ENCODE measurements around the gene CPVL. TPM values are rescaled to one million over a fixed set of nuclear protein-coding genes. Genes with fewer than 3 reads are reported as not detected.
A peak's percentile ranks its signal among the peaks of the same experiment; 100 is the strongest.

The CPVL gene
- total RNA-seq, 1 donor from 2014 or later, result 86.3 TPM

DNA sequence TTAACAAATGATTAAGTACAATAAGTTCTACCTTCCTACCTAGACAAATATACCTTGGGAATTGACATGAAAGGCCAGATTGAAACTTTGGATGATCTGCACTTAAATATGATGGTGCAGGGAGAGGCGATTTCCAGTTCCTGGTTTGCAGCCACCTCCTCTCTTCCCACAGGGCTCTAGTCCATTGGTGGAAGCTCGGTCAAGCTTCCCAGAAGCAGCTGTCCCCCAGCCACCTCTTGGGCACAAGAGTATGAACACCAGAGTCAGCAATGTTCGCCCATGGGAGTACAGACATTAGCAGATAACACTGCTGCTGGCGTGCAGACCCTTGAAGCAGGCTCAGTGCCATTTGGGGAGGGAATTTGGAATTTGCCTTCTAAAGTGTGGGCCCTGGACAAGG is 1.5 kb upstream of the CPVL start:
- H3K4me1 ChIP-seq, result peaks cover 38% of the 10 kb centered on the region
- peaks cover 3% of the 10 kb centered on the region for H3K36me3 ChIP-seq
- intact Hi-C loops (cut with micrococcal nuclease), result no loop called here
- H3K4me3 ChIP-seq, result peak overlapping the region; percentile 68
- H3K27me3 ChIP-seq (ENCODE audit: low read depth), result peaks cover 33% of the 10 kb centered on the region
- TF ChIP-seq, protein P1, sequence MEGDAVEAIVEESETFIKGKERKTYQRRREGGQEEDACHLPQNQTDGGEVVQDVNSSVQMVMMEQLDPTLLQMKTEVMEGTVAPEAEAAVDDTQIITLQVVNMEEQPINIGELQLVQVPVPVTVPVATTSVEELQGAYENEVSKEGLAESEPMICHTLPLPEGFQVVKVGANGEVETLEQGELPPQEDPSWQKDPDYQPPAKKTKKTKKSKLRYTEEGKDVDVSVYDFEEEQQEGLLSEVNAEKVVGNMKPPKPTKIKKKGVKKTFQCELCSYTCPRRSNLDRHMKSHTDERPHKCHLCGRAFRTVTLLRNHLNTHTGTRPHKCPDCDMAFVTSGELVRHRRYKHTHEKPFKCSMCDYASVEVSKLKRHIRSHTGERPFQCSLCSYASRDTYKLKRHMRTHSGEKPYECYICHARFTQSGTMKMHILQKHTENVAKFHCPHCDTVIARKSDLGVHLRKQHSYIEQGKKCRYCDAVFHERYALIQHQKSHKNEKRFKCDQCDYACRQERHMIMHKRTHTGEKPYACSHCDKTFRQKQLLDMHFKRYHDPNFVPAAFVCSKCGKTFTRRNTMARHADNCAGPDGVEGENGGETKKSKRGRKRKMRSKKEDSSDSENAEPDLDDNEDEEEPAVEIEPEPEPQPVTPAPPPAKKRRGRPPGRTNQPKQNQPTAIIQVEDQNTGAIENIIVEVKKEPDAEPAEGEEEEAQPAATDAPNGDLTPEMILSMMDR (IDR thresholded peaks at IDR 0.05; ENCODE audit: borderline replicate concordance), result no peak
- no peaks in the 10 kb centered on the region for H3K9me3 ChIP-seq (replicated peaks)
- peak; percentile 31 for DNase-seq
- H3K27ac ChIP-seq (replicated peaks), result peak overlapping the region; percentile 86

DNA sequence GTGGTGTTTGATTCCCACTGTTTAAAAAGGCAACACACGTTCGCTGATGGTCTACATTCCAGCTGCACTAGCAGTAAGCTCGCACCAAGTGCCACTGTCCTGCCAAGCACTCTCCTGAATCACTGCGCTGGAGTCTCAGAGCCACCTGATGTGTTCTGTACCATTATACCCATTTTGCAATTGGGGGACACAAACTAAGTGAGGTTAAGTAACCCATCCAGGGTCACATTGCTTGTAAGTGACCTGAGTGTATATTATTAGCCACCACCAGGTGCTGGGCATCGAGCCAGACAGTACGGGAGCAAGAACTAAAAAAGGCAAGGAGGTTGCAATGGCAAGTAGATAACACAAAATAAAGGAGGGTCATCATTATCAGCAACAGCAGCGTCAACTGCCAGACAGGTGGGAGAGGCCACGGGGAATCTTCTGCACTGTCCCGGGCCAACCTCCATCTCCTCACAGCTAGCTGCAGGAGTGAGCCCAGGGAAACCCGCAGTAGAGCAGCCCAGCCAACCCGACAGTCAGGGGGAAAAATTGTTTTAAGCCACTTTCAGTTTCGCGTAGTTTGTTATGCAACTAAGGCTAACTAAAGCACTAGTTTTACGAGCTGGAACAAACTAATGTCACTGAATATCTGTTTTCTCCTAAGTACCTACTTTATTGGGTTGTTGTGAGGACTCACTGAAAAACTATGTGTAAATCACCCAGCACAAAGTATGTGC is 712 bp upstream of the CPVL start:
- Histone ChIP-seq H3K9me3 (replicated peaks) (no peaks in the 10 kb centered on the region), H3K36me3 (peaks cover 3% of the 10 kb centered on the region), H3K4me1 (peaks cover 38% of the 10 kb centered on the region), H3K27ac (replicated peaks) (peak overlapping the region; percentile 86), H3K27me3 (ENCODE audit: low read depth) (peaks cover 33% of the 10 kb centered on the region), H3K4me3 (peak overlapping the region; percentile 68)
- intact Hi-C loops (cut with micrococcal nuclease), result no loop called here
- TF ChIP-seq, protein P1 (IDR thresholded peaks at IDR 0.05; ENCODE audit: borderline replicate concordance), result peak; percentile 20
- DNase-seq, result peak; percentile 69

GRCh38 chr7:29145553-29146056 is 732 bp downstream of the CPVL start:
- TF ChIP-seq, protein P1 (IDR thresholded peaks at IDR 0.05; ENCODE audit: borderline replicate concordance), result no peak
- Histone ChIP-seq H3K36me3 (peaks cover 3% of the 10 kb centered on the region), H3K27me3 (ENCODE audit: low read depth) (peaks cover 33% of the 10 kb centered on the region), H3K9me3 (replicated peaks) (no peaks in the 10 kb centered on the region), H3K4me3 (peak overlapping the region; percentile 68), H3K27ac (replicated peaks) (peak overlapping the region; percentile 86), H3K4me1 (peaks cover 38% of the 10 kb centered on the region)
- intact Hi-C loops (cut with micrococcal nuclease), result no loop called here
- no peak for DNase-seq

DNA sequence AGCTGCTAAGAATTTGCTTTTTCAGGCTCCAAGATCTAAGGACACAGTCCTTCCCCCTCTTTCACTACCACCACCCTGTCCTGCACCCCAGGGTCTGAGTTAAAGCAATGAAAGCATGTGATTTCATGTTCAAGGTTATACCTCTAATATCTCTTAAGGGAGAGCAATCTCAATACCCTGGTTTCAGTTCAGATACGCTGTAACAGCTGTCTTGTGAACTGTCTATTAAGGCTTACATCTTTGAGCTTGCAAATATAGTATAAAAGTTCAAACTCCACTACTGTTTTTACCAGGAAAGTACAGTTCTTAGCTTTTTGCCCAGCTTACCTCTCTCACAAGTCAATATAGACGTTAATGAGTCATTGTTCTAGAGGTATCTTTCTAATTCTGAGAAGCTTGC is 2.6 kb downstream of the CPVL start:
- H3K4me1 ChIP-seq, result peaks cover 41% of the 10 kb centered on the region
- intact Hi-C loops (cut with micrococcal nuclease), result no loop called here
- no peaks in the 10 kb centered on the region for H3K36me3 ChIP-seq
- no peak overlapping the region for H3K27ac ChIP-seq (replicated peaks)
- no peaks in the 10 kb centered on the region for H3K9me3 ChIP-seq (replicated peaks)
- peaks cover 33% of the 10 kb centered on the region for H3K27me3 ChIP-seq (ENCODE audit: low read depth)
- DNase-seq, result no peak
- TF ChIP-seq, protein P1 (IDR thresholded peaks at IDR 0.05; ENCODE audit: borderline replicate concordance), result no peak
- no peak overlapping the region for H3K4me3 ChIP-seq

DNA sequence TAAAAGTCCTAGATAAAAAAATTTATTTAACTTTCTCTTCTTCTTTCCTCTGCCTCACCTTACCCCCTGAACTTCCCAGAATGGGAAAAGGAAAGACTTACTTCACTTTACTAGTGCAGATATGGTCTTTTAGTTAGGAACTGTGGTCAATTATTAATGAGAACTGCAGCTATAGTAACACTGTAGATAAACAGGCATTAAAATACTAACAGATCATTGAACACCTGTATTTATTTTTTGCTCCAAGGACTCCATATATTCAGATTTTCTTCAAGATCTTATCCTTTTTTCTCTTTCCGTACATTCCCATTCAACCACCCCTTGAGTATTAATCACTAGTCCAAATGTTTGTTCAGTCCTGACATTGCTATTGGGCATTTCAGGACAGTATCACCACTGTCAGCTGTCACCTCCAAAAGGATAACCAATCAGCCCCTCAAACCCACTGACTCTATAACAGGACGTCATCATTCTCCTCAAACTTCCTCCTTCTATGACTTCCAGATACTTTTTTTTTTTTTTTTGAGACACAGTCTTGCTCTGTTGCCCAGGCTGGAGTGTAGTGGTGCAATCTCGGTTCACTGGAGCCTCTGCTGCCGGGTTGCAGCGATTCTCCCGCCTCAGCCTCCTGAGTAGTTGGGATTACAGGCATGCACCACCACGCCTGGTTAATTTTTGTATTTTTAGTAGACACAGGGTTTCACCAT is 4.2 kb downstream of the CPVL start:
- intact Hi-C loops (cut with micrococcal nuclease), result no loop called here
- H3K4me3 ChIP-seq, result no peak overlapping the region
- no peak overlapping the region for H3K27ac ChIP-seq (replicated peaks)
- TF ChIP-seq, protein P1 (IDR thresholded peaks at IDR 0.05; ENCODE audit: borderline replicate concordance), result no peak
- peaks cover 28% of the 10 kb centered on the region for H3K4me1 ChIP-seq
- peaks cover 23% of the 10 kb centered on the region for H3K27me3 ChIP-seq (ENCODE audit: low read depth)
- DNase-seq, result no peak
- no peaks in the 10 kb centered on the region for H3K9me3 ChIP-seq (replicated peaks)
- no peaks in the 10 kb centered on the region for H3K36me3 ChIP-seq
